HG03135 (cell line): ENCODE results near the gene ZBTB38.

Source experiments
- ATAC-seq: cut with Tn5 transposase; IDR thresholded peaks from one replicate; pipeline ENCODE4 v1.9.1; 2021; ENCODE audit warnings: mild to moderate bottlenecking, moderate library complexity; ENCODE audit not compliant: unreplicated experiment

ZBTB38 gene

GRCh38 chr3:141362736-141363135 lies 5.6 kb upstream of the ZBTB38 start:
- ATAC-seq: no peak

GRCh38 chr3:141365201-141365600 lies 3.1 kb upstream of the ZBTB38 start:
- no peak for ATAC-seq

- no peak for ATAC-seq
Observed at GRCh38 chr3:141366285-141367037, 1.8 kb upstream of the ZBTB38 start.

- no peak for ATAC-seq
Observed at GRCh38 chr3:141367038-141367730, 1.1 kb upstream of the ZBTB38 start.

GRCh38 chr3:141368925-141369794 lies 856 bp downstream of the ZBTB38 start:
- ATAC-seq: no peak

- peak; percentile 91 for ATAC-seq
Observed at GRCh38 chr3:141370065-141370533, 1.8 kb downstream of the ZBTB38 start.

GRCh38 chr3:141371882-141372281 lies 3.6 kb downstream of the ZBTB38 start:
- ATAC-seq: no peak

- ATAC-seq: no peak
Observed at GRCh38 chr3:141372656-141373055, 4.4 kb downstream of the ZBTB38 start.

GRCh38 chr3:141373232-141373631 lies 4.9 kb downstream of the ZBTB38 start:
- ATAC-seq: no peak

GRCh38 chr3:141373768-141374526 lies 5.6 kb downstream of the ZBTB38 start:
- no peak for ATAC-seq

GRCh38 chr3:141375381-141376301 lies 7.3 kb downstream of the ZBTB38 start:
- no peak for ATAC-seq

DNA sequence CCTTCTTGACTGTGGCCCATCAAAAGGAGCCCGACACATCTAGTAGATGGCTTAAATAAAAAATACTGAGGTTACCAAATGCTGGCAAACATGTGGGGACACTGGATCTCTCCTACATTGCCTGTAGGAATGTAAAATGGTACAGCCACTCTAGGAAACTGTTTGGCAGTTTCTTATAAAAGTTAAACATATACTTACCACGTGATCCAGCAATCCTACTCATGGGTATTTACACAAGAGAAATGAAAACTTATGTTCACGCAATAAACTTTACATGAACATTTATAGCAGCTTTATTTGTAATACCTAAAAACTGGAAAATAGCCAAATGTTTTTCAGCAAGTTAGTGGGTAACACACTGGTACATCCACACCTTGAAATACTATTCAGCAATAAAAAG lies 9.1 kb downstream of the ZBTB38 start:
- no peak for ATAC-seq

GRCh38 chr3:141378556-141378955 lies 10.3 kb downstream of the ZBTB38 start:
- ATAC-seq: no peak

- peak; percentile 52 for ATAC-seq
Observed at GRCh38 chr3:141379250-141379966, 11.1 kb downstream of the ZBTB38 start.

DNA sequence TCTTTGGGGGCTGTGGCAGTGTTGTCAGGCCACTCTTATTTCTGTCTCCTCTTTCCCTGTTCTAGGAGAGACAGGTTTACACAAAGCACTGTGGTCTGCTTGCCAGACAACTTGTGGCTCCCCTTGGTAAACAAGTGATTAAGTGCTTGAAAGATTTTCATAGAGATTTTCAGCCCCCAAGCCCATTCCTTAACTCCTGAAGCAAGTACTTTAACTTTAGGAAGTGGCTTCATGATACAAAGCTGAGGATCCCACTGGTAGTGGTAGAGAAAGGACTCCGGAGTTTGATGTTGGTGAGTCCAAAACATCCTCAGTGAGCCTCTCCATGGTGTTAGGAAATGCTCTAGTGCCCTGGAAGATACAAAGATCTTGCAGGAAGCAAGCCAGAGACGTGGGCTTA lies 12.0 kb downstream of the ZBTB38 start:
- no peak for ATAC-seq

DNA sequence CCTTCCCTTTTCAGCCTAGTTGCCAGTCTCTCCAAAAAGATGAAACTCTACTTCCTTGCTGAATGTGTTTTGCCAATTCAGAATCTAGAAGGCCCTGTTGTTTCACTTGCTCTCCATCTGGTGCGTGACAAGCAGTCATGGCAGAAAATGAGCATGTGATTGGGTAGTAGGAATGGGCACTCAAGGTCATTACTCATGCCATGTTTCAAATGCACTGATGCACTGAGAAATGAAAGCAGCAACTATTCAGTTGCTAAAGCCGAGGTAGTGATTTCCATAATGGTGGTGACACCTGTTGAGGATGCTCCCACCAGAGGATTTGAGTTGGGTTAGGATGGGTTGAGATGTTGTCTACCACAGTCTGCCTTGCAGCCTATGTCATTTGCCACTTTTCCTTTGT lies 12.7 kb downstream of the ZBTB38 start:
- ATAC-seq: peak; percentile 41

GRCh38 chr3:141382571-141382970 lies 14.3 kb downstream of the ZBTB38 start:
- ATAC-seq: no peak

GRCh38 chr3:141383555-141384129 lies 15.3 kb downstream of the ZBTB38 start:
- ATAC-seq: no peak

DNA sequence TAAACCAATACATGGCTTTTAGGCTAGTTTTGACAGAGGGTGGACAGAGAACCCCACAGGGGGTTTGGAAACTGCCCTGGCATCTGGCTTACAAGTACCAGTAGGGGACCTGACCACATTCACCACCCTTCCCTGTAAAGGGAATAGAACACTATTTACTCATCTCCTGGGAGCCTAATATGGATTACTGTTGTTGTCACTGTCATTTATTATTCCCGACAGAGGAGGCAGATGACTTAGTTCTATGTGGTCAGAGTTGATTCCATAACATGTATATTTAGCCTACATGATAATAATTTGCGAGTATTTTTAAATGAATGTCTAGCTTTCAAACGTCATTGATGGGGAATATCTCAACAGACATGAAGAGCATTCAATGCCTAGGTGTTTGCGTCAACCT lies 15.9 kb downstream of the ZBTB38 start:
- ATAC-seq: no peak
